Measurements from ENCODE around the gene ULK2. TPM values are rescaled to one million over a fixed set of nuclear protein-coding genes. Genes with fewer than 3 reads are reported as not detected.

Gene ULK2
- total RNA-seq, 1 donor from 2014 or later: 29.8 TPM

DNA sequence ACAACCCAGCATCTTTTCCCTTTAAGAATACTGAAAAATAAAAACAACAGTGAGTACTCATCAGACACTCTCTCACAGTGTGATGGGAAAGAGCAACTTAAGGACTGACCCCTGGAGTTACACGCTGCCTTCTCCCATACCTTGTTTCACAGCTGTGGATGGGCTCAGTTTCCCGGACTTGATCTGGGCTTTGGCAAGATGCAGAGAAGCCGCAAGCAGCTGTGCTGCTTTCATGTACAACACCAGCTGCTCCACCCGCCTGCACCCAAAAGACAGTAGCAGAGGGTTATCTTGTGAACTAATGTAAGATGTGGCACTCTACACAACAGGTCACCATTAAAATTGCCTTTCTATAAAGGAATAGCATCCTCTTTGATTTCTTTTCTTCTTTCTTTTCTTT, 86.9 kb downstream of the ULK2 start:
- H3K27ac Mint-ChIP-seq (ENCODE audit: unreplicated experiment): no peak overlapping the region
- H3K4me1 Mint-ChIP-seq (ENCODE audit: low read depth): peaks cover 3% of the 10 kb centered on the region
- H3K4me3 Mint-ChIP-seq (ENCODE audit: unreplicated experiment): no peak overlapping the region
- peaks cover 31% of the 10 kb centered on the region for H3K36me3 Mint-ChIP-seq (ENCODE audit: low read depth)
- H3K27me3 Mint-ChIP-seq (ENCODE audit: low read depth): no peaks in the 10 kb centered on the region
- DNase-seq (ENCODE audit: low spot score): no peak
- TF ChIP-seq, protein P1, sequence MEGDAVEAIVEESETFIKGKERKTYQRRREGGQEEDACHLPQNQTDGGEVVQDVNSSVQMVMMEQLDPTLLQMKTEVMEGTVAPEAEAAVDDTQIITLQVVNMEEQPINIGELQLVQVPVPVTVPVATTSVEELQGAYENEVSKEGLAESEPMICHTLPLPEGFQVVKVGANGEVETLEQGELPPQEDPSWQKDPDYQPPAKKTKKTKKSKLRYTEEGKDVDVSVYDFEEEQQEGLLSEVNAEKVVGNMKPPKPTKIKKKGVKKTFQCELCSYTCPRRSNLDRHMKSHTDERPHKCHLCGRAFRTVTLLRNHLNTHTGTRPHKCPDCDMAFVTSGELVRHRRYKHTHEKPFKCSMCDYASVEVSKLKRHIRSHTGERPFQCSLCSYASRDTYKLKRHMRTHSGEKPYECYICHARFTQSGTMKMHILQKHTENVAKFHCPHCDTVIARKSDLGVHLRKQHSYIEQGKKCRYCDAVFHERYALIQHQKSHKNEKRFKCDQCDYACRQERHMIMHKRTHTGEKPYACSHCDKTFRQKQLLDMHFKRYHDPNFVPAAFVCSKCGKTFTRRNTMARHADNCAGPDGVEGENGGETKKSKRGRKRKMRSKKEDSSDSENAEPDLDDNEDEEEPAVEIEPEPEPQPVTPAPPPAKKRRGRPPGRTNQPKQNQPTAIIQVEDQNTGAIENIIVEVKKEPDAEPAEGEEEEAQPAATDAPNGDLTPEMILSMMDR (IDR thresholded peaks at IDR 0.05): no peak
- H3K9me3 Mint-ChIP-seq (ENCODE audit: low read depth): no peaks in the 10 kb centered on the region

GRCh38 chr17:19773534-19773933, 94.2 kb downstream of the ULK2 start:
- H3K9me3 Mint-ChIP-seq (ENCODE audit: low read depth): no peaks in the 10 kb centered on the region
- H3K27me3 Mint-ChIP-seq (ENCODE audit: low read depth): no peaks in the 10 kb centered on the region
- peaks cover 21% of the 10 kb centered on the region for H3K36me3 Mint-ChIP-seq (ENCODE audit: low read depth)
- H3K4me1 Mint-ChIP-seq (ENCODE audit: low read depth): peaks cover 8% of the 10 kb centered on the region
- TF ChIP-seq, protein P1 (IDR thresholded peaks at IDR 0.05): no peak
- no peak overlapping the region for H3K4me3 Mint-ChIP-seq (ENCODE audit: unreplicated experiment)
- H3K27ac Mint-ChIP-seq (ENCODE audit: unreplicated experiment): no peak overlapping the region
- no peak for DNase-seq (ENCODE audit: low spot score)

- peaks cover 8% of the 10 kb centered on the region for H3K4me1 Mint-ChIP-seq (ENCODE audit: low read depth)
- TF ChIP-seq, protein P1 (IDR thresholded peaks at IDR 0.05): no peak
- H3K27ac Mint-ChIP-seq (ENCODE audit: unreplicated experiment): no peak overlapping the region
- DNase-seq (ENCODE audit: low spot score): no peak
- no peak overlapping the region for H3K4me3 Mint-ChIP-seq (ENCODE audit: unreplicated experiment)
- H3K9me3 Mint-ChIP-seq (ENCODE audit: low read depth): no peaks in the 10 kb centered on the region
- peaks cover 15% of the 10 kb centered on the region for H3K36me3 Mint-ChIP-seq (ENCODE audit: low read depth)
- no peaks in the 10 kb centered on the region for H3K27me3 Mint-ChIP-seq (ENCODE audit: low read depth)
Measured at GRCh38 chr17:19771971-19772630, 95.6 kb downstream of the ULK2 start.

GRCh38 chr17:19770985-19771735, 96.6 kb downstream of the ULK2 start:
- DNase-seq (ENCODE audit: low spot score): no peak
- peaks cover 11% of the 10 kb centered on the region for H3K4me1 Mint-ChIP-seq (ENCODE audit: low read depth)
- peaks cover 10% of the 10 kb centered on the region for H3K36me3 Mint-ChIP-seq (ENCODE audit: low read depth)
- H3K27me3 Mint-ChIP-seq (ENCODE audit: low read depth): no peaks in the 10 kb centered on the region
- H3K27ac Mint-ChIP-seq (ENCODE audit: unreplicated experiment): no peak overlapping the region
- no peaks in the 10 kb centered on the region for H3K9me3 Mint-ChIP-seq (ENCODE audit: low read depth)
- TF ChIP-seq, protein P1 (IDR thresholded peaks at IDR 0.05): no peak
- no peak overlapping the region for H3K4me3 Mint-ChIP-seq (ENCODE audit: unreplicated experiment)

- TF ChIP-seq, protein P1 (IDR thresholded peaks at IDR 0.05): no peak
- H3K4me1 Mint-ChIP-seq (ENCODE audit: low read depth): peaks cover 11% of the 10 kb centered on the region
- H3K27ac Mint-ChIP-seq (ENCODE audit: unreplicated experiment): peak overlapping the region; percentile 36
- H3K27me3 Mint-ChIP-seq (ENCODE audit: low read depth): no peaks in the 10 kb centered on the region
- no peak for DNase-seq (ENCODE audit: low spot score)
- peaks cover 3% of the 10 kb centered on the region for H3K36me3 Mint-ChIP-seq (ENCODE audit: low read depth)
- no peak overlapping the region for H3K4me3 Mint-ChIP-seq (ENCODE audit: unreplicated experiment)
- H3K9me3 Mint-ChIP-seq (ENCODE audit: low read depth): no peaks in the 10 kb centered on the region
Measured at GRCh38 chr17:19769946-19770652, 97.6 kb downstream of the ULK2 start.
